G401 (cell line): ENCODE measurements around the gene PIEZO2. TPM values are rescaled to one million over a fixed set of nuclear protein-coding genes. Genes with fewer than 3 reads are reported as not detected.
"Not testable (repeated sequence)": the region's sequence is repeated elsewhere in the genome, so short reads cannot be mapped to it uniquely, and the experiment has no call there.

Experiments
- DNase-seq: peaks from one replicate; pipeline ENCODE4 v3.0.0-alpha.2; 2015; ENCODE audit warnings: low spot score
- in situ Hi-C: cut with HindIII; loops from 2 replicates; pipeline ENCODE4 v1.10.0; 2016; ENCODE audit warnings: low sequenced_read_pairs, mixed read lengths
- total RNA-seq: library from RNA; depleted of rRNA; stranded (reverse); fragments of >200 nt; shearing (Covaris generic); gene quantifications from 2 replicates; pipeline ENCODE4 v1.2.3, GENCODE V29; 2014; rRNA removed

The PIEZO2 gene
- not detected in 2 replicates for total RNA-seq

DNA sequence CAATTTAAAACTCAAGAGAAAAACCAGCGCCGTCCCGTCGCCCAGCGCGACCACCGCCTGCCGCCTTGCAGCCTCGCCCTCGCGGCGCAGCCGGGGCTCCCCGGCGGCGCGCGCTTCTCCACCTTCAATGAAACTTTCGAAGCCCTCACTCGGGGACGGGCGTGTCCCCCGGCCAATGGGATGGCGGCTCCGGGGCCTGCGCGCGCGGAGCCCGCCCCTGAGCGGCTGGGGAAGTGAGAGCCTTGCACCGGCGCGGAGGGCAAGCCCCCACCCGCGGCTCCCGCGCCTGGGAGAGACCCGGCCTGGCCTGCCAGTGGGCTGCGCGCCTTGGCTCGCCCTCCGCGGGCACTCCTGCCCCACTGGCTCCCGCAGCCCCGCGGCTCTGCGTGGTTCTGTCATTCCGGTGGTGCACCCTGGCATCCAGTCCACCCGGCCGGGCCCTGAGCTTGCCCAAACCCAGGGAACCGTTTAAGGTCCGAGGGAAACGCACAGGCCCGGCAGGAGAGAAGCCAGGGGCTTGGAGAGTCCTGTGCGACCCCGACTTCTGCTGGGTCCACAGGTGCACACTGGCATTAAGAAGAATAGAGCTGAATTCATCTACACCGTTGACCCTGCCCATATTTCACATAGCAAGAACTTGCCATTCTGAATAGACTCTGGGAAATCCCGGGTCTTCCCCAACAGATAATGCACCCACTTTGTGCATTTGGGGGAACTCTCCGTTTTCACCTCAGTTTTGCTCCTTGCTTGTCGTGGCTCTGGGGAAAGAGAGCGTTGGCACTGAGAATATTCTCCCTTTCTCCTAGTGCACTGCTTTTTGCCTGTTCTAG is at the start of gene PIEZO2:
Gene PIEZO2, minus strand, starts transcription at position 129 of the 830 bp plus-strand sequence. CDS start 981 bp downstream, outside the sequence.
- in situ Hi-C loops: no loop called here

DNA sequence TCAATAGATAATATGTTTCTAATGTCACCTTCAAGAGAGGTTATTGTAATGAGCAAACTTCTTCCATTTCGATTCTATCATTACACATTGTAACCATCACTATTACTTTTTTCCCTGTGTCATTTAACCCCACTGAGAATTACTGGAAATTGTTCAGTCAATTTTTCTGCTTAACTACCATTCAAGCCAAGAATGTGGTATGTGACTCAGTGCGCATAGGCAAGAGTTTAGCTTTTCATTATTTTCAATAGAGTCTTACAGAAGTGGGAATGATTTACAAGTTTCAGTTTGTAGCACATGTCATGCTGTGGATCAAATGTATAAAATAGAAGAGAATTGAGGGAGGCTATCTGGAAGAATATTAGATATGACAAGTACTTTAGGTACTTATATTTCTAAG is 34.3 kb upstream of the PIEZO2 start:
- in situ Hi-C loops: no loop called here
- no peak for DNase-seq

More for the DNA sequence above, at the start of gene PIEZO2:
- DNase-seq: no peak

DNA sequence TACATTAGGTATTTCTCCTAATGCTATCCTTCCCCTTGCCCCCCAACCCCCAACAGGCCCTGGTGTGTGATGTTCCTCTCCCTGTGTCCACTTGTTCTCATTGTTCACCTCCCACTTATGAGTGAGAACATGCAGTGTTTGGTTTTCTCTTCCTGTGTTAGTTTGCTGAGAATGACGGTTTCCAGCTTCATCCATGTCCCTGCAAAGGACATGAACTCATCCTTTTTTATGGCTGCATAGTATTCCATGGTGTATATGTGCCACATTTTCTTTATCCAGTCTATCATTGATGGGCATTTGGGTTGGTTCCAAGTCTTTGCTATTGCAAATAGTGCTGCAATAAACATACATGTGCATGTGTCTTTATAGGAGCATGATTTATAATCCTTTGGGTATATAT is 32.3 kb upstream of the PIEZO2 start:
- in situ Hi-C loops, DNase-seq: not testable (repeated sequence)

DNA sequence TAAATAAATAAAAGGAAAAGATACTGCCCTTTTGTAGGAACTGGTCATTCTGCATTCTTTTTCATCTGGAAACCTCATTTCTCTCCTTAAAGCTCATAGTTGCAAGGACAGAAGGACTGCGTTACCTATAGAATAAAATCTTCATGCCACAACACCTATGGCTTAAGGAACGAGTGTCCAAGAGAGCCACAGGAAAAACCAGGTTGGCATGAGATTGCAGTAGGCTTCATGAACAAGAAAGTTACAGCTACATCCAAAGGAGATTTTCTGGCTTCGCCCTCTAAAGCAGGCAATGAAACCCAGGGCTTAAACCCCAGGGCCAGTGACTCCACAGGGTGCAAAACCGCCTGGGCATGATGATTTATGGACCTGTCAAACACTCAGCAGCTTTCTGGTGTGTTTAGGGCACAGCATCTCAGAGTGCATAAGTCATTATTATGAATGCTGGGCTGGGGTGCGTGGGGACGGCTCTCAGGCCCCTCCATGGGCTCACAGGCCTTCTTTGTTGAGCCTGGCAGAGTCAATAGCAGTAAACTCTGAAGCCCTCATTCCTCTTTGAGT is 30.7 kb upstream of the PIEZO2 start:
- in situ Hi-C loops: no loop called here
- DNase-seq: no peak

DNA sequence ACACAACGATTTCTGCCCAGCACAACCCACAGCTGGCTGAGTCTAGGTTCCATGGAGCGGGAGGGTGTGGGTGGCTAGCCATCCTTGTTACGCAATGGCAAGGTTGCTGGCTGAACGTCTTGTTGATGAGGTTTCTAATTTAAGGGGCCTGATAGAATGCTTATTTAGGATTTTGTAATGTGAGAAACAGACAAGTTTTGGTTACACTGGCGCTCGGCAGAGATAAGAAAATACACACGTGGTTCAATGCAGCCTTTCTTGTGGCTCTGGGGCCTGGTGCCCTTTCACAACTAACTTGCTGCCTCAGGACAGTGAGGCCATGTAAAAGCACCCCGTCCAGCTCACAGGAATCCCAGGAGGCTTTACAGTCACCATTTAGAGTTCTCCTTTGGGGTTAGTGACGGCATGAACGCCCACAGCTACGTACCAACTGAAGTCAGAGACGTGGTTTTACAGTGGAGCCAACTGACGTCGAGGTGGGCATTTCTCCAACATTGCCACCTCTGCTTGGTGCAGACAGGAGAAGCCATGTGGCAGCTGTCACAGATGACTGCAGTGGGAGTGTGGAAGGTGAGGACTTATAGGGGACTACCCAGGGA is 29.7 kb upstream of the PIEZO2 start:
- DNase-seq: no peak
- in situ Hi-C loops: no loop called here

DNA sequence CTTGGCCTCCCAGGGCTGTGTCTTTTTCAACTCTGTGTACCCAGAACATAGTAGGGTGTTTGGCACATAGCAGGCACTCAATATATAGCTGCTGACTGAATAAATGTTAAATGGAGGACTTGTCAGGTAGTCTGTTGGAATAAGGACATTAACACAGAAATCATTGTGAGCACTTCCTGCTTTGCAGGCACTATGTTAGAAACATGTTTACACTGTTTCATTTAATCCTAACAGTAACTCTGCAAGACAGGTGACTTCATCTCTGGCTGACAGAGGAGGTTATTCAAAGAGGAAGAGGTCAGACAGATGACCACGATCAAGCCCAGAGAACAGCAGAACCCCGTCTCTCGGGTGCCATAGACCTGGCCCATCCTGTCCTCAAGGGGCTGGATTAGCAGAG is 28.0 kb upstream of the PIEZO2 start:
- in situ Hi-C loops: no loop called here
- DNase-seq: no peak

DNA sequence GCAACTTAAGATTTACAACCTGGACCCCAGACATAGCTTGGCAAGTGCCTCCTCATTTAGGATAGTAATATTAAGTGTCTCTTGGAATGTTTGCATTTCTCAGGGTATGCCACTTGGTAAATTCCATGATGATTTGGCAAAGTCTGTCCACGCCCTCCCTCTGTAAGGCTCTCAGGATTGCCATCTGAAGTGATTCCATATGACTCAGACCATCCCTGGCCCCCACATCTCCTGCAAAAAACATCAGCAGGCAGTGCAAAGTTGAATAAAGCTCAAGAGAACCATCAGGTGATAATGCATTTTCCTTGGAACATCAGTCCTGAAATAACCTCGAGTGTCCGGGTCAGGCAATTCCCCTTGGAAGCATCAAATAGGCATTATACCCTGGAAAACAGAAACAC is 27.1 kb upstream of the PIEZO2 start:
- in situ Hi-C loops: no loop called here
- DNase-seq: no peak

DNA sequence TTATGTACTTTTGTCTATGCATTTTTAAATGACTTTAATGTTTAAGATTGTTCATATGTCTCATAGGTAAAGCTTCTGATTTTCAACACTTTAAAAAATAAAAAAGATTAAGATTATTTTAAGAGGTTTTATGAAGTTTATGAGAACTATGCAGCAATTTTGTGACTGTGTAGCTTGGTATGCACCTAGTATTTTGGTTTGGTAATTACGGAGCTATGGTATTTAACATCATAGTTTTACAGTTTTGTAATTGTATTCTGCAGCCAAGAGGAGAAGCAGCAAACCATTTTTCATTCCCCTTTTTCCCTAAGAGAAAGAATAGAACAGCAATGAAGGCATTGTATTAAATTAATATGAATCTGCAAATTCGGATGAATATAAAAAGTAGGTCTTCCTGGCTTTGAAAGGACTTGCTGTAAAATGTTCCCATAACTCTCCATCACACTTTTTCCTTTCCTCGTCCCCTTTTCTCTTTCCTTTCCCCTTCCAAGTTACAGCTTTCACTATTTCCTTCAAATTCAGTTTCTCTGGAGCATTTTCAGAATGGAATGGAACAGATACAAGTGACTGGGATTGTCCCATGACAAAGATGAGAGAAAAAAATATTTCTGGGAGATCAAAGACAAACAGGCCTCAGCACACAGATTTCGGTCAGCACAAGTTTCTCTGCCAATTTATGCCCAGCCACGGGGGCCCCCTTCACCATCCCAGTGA is 26.1 kb upstream of the PIEZO2 start:
- in situ Hi-C loops: no loop called here
- DNase-seq: no peak

DNA sequence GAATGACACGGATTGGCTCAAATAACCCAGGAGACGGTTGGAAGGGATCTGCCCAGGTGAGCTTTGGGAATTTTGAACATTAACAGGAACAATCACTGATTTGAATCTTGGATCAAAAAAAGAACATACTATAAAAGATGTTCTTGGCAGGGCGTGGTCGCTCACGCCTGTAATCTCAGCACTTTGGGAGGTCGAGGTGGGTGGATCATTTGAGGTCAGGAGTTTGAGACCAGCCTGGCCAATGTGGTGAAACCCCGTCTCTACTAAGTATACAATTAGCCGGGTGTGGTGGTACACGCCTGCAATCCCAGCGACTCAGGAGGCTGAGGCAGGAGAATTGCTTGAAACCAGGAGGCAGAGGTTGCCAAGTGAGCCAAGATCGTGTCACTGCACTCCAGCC is 24.8 kb upstream of the PIEZO2 start:
- in situ Hi-C loops, DNase-seq: not testable (repeated sequence)

DNA sequence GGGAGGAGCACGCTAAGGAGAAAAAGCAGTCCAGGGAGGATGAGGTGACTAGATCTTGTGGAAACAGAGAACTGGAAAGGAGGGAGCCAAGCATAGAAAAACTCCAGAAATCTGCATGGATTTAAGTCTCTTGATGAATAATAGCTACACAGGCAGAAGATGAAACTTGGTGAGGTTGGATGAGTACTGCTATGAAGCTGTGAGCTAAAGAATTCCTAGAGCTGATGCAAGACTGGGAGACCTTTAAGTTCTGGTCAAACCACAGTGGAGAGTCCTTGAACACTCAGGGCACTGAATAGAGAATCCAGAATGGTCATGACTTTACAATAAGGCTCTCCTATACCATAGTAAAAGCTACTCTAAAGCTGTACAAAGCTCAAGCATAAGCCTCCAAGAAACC is 18.4 kb upstream of the PIEZO2 start:
- DNase-seq: no peak
- in situ Hi-C loops: no loop called here

DNA sequence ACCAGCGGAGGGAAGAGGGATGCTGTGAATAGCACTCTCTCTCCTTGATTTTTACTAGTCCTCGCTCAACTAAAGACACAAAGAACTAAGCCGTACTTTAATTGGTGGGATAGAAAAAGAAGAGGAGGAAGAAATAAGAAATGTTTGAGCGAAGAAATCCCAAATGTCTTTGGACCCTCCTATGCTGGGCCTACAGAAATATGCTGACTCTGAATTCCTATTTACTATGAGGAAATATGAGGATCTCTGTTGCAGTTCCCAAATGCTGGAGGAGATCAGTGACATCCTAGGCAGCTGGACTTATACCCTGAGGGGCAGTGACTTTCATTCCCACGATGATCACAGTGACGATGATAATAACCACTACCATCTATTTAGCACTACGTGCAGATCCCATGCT is 16.6 kb upstream of the PIEZO2 start:
- in situ Hi-C loops: no loop called here
- no peak for DNase-seq

DNA sequence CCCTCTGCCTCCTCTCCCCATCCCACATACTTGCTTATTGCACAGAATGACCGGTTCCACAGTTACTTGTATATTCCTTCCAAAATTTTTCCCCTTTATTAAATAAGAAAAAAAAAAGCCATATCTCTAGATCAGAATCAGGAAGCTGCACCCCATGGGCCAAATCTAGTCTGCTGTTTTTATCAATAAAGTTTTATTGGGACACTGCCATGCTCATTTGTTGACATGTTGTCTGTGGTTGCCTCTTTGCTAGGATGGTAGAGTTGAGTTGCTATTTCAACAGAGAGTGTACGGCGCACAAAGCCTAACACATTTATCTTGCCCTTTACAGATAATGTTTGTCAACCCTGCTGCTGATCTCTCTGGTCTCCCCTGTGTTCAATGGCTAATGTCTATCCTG is 15.8 kb upstream of the PIEZO2 start:
- DNase-seq: no peak
- in situ Hi-C loops: no loop called here

DNA sequence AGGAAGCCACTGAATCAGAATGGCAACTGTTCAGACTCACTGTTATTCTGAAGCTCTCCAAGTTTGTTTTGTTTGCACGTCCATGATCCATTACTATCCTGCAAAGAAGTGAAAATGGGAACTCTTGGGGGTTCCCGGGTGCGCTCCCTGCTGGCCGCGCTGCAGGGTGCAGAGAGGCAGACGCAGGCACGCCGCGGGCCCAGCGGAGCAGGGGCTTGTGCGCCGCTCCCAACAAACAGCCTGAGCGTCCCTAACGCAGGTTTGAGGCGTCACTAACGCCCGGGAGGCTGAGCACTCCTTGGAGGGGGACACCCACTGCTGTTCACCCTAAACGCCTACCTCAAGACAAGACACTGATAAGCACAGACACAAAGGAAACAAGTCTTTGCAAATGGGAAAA is 14.3 kb upstream of the PIEZO2 start:
- in situ Hi-C loops: no loop called here
- no peak for DNase-seq

DNA sequence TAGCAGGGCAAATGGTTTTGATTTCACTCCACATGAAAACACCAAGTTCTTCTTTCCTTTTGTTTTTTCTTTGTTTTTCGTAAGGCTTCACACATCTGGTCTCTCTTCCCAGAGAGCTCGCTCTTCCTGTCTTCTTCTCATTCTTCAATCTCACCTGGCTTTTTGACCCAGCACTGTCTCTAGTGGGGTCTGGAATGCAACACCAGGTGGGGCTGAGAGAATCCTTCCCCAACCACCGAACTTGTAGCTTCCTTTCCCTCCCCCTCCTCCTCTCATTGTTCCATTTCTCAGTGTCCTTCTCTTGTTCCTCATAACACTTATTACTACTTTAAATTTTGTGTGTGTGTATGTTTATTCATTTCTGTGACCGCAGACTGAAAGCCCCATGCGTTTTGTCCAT is 13.5 kb upstream of the PIEZO2 start:
- no peak for DNase-seq
- in situ Hi-C loops: no loop called here

DNA sequence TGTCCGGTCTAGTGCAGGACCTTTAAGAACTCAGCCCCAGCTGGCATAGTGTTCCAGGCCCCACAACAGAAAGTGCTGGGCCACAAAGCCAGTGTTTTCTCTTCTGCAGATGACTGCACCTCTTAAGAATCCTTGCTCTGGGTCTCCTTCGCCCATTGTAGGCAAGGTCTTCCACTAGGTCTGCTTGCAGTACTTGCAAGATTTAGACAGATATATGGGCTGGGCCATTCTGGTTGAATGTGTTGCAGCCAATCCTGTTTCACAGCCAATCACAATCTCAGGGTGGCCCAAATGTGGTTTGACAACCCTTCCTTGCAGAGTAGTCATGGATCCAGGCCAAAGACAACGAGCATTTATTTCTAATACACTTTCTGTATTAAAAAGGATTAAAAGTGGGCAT is 13.1 kb upstream of the PIEZO2 start:
- in situ Hi-C loops: no loop called here
- no peak for DNase-seq

DNA sequence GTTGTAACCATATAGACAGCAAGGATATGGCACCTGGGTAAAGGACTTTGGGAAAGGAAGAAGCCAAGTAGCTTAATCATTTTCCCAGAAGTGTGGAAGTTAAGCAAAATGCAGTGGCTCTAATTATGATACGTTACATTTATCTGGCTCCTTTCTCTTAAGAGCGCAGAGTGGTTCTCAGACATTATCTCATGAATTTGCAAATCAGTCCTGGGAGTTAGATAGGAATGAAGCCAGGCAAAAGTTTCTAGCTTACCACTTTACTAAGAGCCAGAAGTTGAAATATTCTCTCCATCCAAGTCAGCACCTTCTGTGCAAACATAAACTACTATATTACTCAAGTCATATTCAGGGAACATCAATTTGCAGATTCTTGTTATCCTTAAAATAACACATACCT is 10.9 kb upstream of the PIEZO2 start:
- no peak for DNase-seq
- in situ Hi-C loops: no loop called here

DNA sequence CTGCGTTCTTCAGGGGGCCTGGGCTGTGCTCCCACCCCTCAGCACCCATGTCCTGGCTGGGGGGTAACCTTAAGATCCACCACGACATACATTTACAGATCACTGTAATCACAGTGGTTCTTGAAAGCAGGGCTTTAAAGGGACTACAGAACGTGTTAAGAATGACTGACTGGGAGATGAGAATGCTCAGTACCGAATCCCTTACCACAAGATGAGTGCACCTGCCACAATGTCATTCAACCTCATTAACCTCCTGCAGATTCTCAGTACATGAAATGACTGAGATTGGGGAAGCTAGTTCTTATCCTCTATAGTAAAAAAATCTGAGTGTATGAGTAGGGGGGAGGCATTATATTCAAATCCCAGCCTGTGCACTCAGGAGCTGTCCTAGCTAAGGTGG is 10.5 kb upstream of the PIEZO2 start:
- no peak for DNase-seq
- in situ Hi-C loops: no loop called here

DNA sequence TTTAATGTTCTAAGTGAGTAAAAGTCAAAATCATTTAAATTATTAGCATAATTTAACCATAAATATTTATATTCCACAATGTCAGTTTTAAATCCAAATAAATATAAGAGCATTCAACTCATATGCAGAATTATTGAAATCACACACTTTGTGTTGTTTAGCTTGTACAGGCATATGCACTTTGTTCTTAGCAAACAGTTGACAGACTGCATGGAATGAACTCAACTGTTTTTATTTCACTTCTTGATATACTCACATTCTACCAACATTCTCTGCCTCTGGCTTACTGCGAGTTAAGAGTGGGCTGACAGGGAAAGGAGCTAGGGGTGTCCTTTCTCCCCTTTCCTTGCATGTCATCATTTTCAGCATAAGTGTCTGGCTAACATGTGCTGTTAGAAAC is 7.6 kb upstream of the PIEZO2 start:
- in situ Hi-C loops: no loop called here
- DNase-seq: no peak

DNA sequence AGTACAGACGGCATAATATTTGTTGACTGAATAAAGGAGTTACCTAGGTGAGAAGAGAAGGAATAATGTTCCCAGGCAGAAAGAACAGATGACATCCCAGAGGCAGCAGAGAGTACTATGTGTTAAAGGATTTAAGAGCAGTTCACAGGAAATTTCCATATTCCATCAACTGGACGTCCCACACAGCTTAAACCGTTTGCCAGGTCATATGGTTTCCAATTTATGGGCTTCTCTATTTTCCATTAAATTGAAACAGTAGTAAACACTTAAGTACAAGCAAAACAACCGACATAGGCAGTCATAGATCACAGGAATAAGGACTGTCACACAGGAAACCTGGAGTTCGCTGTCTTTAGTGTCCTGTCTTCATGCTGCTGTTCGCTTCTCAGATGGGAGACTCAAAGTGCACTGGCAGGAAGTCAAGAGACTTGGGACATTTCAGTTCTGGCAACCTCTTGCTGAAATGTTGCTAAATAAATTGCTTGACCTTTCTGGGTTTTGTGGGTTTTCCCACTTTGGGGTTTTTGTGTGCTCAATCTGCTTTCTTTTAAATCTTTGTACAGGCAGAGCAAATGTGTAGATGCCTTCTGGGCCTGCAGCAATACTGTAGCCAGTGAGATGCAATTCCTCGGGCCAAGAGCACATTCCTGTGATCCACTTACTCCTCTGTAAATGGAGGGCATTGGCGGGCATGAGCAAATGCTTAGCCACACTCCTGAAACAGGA is 5.8 kb upstream of the PIEZO2 start:
- no peak for DNase-seq
- in situ Hi-C loops: no loop called here
